ENCODE data around the gene HBG1.

- TF ChIP-seq POLR2A (IDR thresholded peaks at IDR 0.05; ENCODE audit: low read depth, low read length) (no peak), POLR2AphosphoS5 (IDR thresholded peaks at IDR 0.05; ENCODE audit: low read depth, low read length) (no peak)
These were observed 17.5 kb downstream of the HBG1 start for GRCh38 chr11:5232176-5232575.
